Activated gamma-delta T cell (primary cell): ENCODE data around the gene MISP.

Experiments used
- DNase-seq: peaks from one replicate; lab custom pipeline; 2025; lab: John Stamatoyannopoulos, UW

MISP gene

GRCh38 chr19:746208-746819 is 4.6 kb upstream of the MISP start:
- no peak for DNase-seq

- no peak for DNase-seq
Observed at GRCh38 chr19:746956-747355, 4.0 kb upstream of the MISP start.

DNA sequence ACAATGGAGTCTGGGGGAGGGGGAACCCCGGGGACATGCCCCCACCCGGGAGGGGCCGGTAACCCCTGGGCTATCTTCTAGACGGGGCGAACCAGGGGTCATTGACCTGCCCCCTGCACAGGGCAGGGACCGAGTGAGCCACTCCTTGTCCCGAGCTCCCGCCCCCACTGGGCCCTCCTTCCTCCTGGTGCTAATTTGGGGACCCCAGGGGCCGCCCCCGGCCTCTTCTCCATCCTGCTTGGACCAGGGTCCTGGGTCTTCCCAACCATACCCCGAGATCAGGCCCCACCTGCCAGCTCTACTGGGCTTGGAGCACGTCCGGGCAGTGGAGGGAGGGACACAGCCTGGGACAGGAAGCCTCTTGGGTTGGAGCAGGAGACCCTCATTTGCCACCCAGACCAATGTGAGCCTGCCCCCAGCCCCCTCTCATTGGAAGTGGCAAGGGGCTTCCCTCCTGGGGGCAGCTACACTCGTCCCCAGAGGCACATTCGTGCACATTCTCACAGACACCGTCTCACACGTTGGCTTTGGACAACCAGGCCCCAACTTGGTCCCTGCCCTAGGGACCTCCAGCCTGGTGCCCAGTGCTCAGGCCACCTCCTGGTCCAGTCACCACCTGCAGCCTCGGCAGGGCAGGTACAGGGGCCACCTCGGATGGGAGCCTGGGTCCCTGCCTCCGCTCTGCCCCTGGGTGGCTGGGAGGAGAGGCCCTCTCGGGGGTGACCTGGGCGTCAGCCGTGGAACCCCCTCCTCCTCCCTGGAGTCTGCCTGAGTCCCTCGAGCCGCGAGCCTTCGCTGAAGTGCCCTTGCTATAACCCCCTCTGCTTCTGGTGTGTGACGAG is 3.3 kb upstream of the MISP start:
- DNase-seq, result no peak

DNA sequence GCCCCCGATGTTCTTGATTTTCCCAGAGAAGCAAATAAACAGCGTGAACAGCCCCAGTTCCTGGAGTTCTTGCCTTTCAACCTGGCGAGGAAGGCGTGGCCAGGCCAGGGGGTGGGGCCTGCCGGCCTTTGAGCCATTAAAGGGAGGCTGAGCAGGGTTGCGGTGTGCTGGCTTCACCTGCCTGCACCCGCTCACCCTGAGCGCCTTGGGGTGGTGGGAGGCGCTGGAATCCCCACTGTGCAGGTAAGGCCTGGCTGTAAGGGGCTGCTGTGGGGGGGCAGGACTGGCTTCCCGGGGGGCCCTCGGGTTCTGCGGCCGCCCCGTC is 2.7 kb upstream of the MISP start:
- DNase-seq, result no peak

- no peak for DNase-seq
Observed at GRCh38 chr19:749811-750210, 1.1 kb upstream of the MISP start.

- DNase-seq, result no peak
Observed at GRCh38 chr19:751501-752341, 809 bp downstream of the MISP start.

- no peak for DNase-seq
Observed at GRCh38 chr19:752652-753517, 2.0 kb downstream of the MISP start.

DNA sequence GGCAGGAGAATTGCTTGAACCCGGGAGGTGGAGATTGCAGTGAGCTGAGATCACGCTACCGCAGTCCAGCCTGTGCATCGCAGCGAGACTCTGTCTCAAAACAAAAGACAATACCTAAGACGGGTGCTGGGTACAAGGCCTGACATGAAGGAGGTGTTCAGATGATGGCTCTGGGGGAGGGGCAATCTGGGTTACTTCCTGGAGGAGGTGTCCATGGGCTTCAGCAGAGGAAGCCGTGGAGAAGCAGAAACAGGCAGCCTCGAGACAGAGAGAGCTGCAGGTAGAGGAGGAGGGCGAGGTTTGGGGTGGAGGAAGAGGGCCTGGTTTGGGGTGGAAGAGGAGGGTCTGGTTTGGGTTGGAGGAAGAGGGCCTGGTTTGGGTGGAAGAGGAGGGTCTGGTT is 3.6 kb downstream of the MISP start:
- no peak for DNase-seq

GRCh38 chr19:755063-755462 is 4.2 kb downstream of the MISP start:
- no peak for DNase-seq

DNA sequence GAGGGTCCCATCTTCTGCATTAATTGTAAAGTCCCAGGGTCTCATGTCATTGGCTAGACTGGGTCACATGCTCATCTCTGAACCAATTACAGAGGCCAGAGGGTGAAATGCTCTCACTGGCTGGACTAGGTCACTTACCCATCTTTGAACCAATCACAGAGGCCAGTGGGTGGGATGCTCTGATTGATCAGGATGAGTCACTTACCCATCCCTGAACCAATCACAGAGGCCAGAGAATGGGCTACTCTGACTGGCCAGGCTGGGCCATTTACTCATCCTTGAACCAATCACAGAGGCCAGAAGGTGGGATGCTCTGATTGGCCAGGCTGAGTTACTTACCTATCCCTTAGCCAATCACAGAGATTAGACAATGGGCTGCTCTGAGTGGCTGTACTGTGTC is 5.3 kb downstream of the MISP start:
- DNase-seq, result no peak

- DNase-seq, result no peak
Observed at GRCh38 chr19:756821-757688, 6.1 kb downstream of the MISP start.

- no peak for DNase-seq
Observed at GRCh38 chr19:757811-758668, 7.1 kb downstream of the MISP start.

- no peak for DNase-seq
Observed at GRCh38 chr19:763181-763580, 12.3 kb downstream of the MISP start.

DNA sequence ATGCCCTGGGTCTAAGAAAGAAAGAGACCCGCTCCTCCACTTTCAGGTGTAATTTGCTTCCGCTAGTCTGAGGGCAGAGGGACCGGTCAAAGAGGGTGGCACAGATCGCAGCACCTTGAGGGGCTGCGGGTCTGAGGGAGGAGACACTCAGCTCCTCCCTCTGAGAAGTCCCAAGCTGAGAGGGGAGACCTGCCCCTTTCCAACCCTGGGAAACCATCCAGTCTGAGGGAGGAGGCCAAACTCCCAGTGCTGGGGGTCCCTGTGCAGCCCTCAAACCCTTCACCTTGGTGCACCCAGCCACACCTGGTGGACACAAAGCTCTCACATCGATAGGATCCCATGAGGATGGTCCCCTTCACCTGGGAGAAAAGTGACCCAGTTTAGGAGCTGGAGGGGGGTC is 13.0 kb downstream of the MISP start:
- no peak for DNase-seq

DNA sequence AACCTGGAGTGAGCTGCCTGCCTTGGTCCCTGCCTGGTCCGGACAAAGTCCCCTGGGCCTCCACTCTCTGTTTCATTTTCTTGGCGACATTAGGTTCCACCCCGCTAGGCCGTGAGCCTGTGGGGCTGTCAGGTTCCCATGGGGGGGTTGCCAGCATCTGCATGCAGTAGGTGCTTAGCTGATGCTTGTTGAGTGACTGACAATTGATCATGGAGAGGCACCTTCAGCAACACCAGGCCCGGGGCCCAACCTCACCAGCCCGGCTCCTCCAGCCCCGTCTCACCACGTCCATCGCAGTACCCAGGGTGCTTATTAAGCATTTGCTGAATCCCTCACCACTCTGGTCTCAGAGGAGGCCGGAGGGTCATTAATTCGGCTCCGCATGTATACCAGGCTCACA is 13.4 kb downstream of the MISP start:
- DNase-seq, result no peak

GRCh38 chr19:765179-765738 is 14.3 kb downstream of the MISP start:
- no peak for DNase-seq

DNA sequence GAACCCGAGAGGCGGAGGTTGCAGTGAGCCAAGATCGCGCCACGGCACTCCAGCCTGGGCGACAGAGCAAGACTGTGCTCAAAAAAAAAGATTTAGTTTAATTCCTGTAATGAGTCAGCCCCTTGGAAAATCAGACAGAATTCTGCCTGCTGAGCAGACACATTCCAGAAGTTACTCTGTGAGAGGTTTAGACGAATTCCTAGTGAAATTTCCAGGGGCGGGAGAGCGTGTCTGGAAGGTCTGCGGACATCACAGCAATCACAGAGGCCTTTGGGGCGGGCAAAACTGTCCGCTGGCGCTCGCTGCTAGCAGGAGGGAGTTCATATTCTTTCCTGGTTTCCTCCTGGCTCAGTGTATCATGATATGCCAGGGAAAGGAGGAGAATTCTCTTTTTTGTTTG is 17.5 kb downstream of the MISP start:
- DNase-seq, result no peak

GRCh38 chr19:769616-770015 is 18.7 kb downstream of the MISP start:
- DNase-seq, result no peak

- no peak for DNase-seq
Observed at GRCh38 chr19:771332-771785, 20.4 kb downstream of the MISP start.

- no peak for DNase-seq
Observed at GRCh38 chr19:772063-772462, 21.2 kb downstream of the MISP start.
